ENCODE results near the gene CCNF.

Gene CCNF

DNA sequence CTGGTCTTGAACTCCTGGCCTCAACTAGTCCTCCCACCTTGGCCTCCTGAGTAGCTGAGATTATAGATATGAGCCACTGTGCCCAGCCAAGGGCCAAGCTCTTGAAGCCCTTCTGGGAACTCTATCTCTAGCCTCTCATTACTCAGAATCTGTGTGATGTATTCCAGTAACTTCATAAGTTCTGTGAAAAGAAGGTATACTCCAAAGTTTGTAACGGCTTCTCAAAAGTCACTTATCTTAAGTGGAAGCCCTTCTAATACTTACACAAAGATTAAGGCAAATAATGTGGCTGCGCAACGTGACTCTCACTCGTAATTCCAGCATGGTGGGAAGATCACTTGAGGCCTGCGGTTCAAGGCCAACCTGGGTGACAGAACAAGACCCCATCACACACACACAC lies 65.4 kb downstream of the CCNF start:
- H3K4me3 ChIP-seq (ENCODE audit: low read length): no peak overlapping the region
- H2AFZ ChIP-seq (ENCODE audit: low read depth, low read length): no peak overlapping the region
- no peaks in the 10 kb centered on the region for H3K9me3 ChIP-seq (ENCODE audit: low read length)

DNA sequence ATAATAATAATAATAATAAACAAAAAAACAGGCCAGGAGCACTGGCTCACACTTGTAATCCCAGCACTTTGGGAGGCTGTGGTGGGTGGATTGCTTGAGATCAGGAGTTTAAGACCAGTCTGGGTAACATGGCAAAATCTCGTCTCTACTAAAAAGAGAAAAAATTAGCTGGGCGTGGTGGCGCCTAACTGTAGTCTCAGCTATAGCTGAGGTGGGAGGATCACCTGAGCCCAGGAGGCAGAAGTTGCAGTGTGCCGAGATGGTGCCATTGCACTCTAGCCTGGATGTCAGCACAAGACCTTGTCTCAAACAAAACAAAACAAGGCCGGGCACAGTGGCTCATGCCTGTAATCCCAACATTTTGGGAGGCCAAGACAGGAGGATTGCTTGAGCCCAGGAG lies 65.8 kb downstream of the CCNF start:
- H3K36me3 ChIP-seq (ENCODE audit: insufficient read depth, low read length): peaks cover 22% of the 10 kb centered on the region
- no peaks in the 10 kb centered on the region for H3K27me3 ChIP-seq (ENCODE audit: insufficient read depth, low read length)
- H3K9me3 ChIP-seq (ENCODE audit: low read length): no peaks in the 10 kb centered on the region
- no peak overlapping the region for H3K4me3 ChIP-seq (ENCODE audit: low read length)
- no peaks in the 10 kb centered on the region for H3K4me1 ChIP-seq (ENCODE audit: insufficient read depth, low read length)
- H2AFZ ChIP-seq (ENCODE audit: low read depth, low read length): no peak overlapping the region

More for the DNA sequence above, 65.4 kb downstream of the CCNF start:
- H3K27me3 ChIP-seq (ENCODE audit: insufficient read depth, low read length): no peaks in the 10 kb centered on the region
- no peaks in the 10 kb centered on the region for H3K4me1 ChIP-seq (ENCODE audit: insufficient read depth, low read length)
- peaks cover 22% of the 10 kb centered on the region for H3K36me3 ChIP-seq (ENCODE audit: insufficient read depth, low read length)

DNA sequence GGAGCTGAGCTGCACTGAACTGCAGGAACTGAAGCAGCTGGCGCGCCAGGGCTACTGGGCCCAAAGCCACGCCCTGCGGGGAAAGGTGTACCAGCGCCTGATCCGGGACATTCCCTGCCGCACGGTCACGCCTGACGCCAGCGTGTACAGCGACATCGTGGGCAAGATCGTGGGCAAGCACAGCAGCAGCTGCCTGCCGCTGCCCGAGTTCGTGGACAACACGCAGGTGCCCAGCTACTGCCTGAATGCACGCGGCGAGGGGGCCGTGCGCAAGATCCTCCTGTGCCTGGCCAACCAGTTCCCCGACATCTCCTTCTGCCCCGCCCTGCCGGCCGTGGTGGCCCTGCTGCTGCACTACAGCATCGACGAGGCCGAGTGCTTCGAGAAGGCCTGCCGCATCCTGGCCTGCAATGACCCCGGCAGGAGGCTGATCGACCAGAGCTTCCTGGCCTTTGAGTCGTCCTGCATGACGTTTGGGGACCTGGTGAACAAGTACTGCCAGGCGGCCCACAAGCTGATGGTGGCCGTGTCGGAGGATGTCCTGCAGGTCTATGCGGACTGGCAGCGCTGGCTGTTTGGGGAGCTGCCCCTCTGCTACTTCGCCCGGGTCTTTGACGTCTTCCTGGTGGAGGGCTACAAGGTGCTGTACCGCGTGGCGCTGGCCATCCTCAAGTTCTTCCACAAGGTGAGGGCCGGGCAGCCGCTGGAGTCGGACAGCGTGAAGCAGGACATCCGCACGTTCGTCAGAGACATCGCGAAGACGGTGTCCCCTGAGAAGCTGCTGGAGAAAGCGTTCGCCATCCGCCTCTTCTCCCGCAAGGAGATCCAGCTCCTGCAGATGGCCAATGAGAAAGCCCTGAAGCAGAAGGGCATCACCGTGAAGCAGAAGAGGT lies 67.2 kb downstream of the CCNF start:
- no peak overlapping the region for H2AFZ ChIP-seq (ENCODE audit: low read depth, low read length)
- no peak overlapping the region for H3K4me3 ChIP-seq (ENCODE audit: low read length)
- H3K27me3 ChIP-seq (ENCODE audit: insufficient read depth, low read length): no peaks in the 10 kb centered on the region
- H3K36me3 ChIP-seq (ENCODE audit: insufficient read depth, low read length): peaks cover 22% of the 10 kb centered on the region
- H3K4me1 ChIP-seq (ENCODE audit: insufficient read depth, low read length): peaks cover 5% of the 10 kb centered on the region
- no peaks in the 10 kb centered on the region for H3K9me3 ChIP-seq (ENCODE audit: low read length)

- Histone ChIP-seq H2AFZ (ENCODE audit: low read depth, low read length) (no peak overlapping the region), H3K36me3 (ENCODE audit: insufficient read depth, low read length) (peaks cover 22% of the 10 kb centered on the region), H3K27me3 (ENCODE audit: insufficient read depth, low read length) (no peaks in the 10 kb centered on the region), H3K9me3 (ENCODE audit: low read length) (no peaks in the 10 kb centered on the region), H3K4me3 (ENCODE audit: low read length) (no peak overlapping the region), H3K4me1 (ENCODE audit: insufficient read depth, low read length) (peaks cover 12% of the 10 kb centered on the region)
These were observed 67.9 kb downstream of the CCNF start for GRCh38 chr16:2497116-2497630.

DNA sequence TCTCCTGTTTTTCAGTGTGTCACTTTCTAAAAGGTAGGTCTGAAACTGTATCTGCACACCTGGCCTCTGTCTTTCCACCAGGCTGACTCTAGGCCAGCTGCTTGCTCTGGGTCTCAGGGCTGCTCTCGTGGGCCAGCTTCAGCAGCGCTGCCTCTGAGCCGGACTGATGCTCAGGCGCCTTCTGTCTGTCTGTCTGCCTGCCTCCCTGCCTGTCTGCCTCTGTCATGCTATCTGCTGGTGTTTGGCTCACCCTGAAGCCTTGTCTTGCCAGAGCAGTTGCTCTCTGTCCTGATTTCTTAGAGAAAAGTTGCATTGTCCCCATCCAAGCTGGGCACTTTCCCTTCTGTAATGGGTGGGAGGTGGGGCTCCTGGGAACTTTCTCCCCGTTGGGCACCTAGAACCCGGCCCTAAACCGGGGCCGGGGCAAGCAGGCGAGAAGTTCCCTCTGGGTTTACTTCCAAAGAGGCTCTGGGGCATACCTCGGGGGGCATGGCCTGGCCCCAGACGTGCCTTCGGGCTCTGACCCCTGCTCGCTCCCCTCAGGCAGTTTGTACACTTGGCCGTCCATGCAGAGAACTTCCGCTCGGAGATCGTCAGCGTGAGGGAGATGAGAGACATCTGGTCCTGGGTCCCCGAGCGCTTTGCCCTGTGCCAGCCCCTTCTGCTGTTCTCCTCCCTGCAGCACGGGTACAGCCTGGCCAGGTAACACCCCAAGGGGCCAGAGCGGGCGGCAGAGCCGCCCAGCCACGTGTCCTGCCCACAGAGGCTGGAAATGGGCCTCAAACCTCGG lies 68.6 kb downstream of the CCNF start:
- Histone ChIP-seq H3K27me3 (ENCODE audit: insufficient read depth, low read length) (no peaks in the 10 kb centered on the region), H3K9me3 (ENCODE audit: low read length) (no peaks in the 10 kb centered on the region), H3K4me1 (ENCODE audit: insufficient read depth, low read length) (peaks cover 13% of the 10 kb centered on the region), H2AFZ (ENCODE audit: low read depth, low read length) (no peak overlapping the region), H3K36me3 (ENCODE audit: insufficient read depth, low read length) (peaks cover 22% of the 10 kb centered on the region), H3K4me3 (ENCODE audit: low read length) (no peak overlapping the region)

- Histone ChIP-seq H3K4me3 (ENCODE audit: low read length) (no peak overlapping the region), H3K9me3 (ENCODE audit: low read length) (no peaks in the 10 kb centered on the region), H3K4me1 (ENCODE audit: insufficient read depth, low read length) (peaks cover 13% of the 10 kb centered on the region), H3K36me3 (ENCODE audit: insufficient read depth, low read length) (peaks cover 22% of the 10 kb centered on the region), H3K27me3 (ENCODE audit: insufficient read depth, low read length) (no peaks in the 10 kb centered on the region), H2AFZ (ENCODE audit: low read depth, low read length) (no peak overlapping the region)
These were observed 69.4 kb downstream of the CCNF start for GRCh38 chr16:2498531-2499253.

DNA sequence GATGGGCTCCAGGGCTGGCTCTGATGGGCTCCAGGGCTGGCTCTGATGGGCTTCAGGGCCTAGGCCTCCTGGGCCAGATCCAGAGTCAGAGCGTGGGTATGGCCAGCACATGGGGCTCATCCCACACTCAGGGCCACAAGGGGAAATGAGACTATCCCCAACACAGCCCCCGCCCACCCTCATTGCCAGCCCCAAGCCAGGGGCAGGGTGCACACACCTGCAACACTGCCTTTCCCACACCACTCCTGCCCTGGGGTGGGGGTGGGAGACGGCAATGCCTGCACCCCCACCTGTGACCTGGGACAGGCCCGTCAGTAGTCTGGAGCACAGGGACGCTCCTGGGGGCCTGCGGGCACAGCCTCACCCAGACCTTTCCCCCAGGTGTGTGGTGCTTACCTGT lies 70.2 kb downstream of the CCNF start:
- Histone ChIP-seq H2AFZ (ENCODE audit: low read depth, low read length) (no peak overlapping the region), H3K27me3 (ENCODE audit: insufficient read depth, low read length) (no peaks in the 10 kb centered on the region), H3K4me3 (ENCODE audit: low read length) (no peak overlapping the region), H3K9me3 (ENCODE audit: low read length) (no peaks in the 10 kb centered on the region), H3K4me1 (ENCODE audit: insufficient read depth, low read length) (peaks cover 13% of the 10 kb centered on the region), H3K36me3 (ENCODE audit: insufficient read depth, low read length) (peaks cover 22% of the 10 kb centered on the region)

GRCh38 chr16:2499890-2500429 lies 70.7 kb downstream of the CCNF start:
- Histone ChIP-seq H3K4me1 (ENCODE audit: insufficient read depth, low read length) (peaks cover 13% of the 10 kb centered on the region), H3K9me3 (ENCODE audit: low read length) (no peaks in the 10 kb centered on the region), H2AFZ (ENCODE audit: low read depth, low read length) (no peak overlapping the region), H3K4me3 (ENCODE audit: low read length) (no peak overlapping the region), H3K36me3 (ENCODE audit: insufficient read depth, low read length) (peaks cover 22% of the 10 kb centered on the region), H3K27me3 (ENCODE audit: insufficient read depth, low read length) (no peaks in the 10 kb centered on the region)

GRCh38 chr16:2500430-2500917 lies 71.2 kb downstream of the CCNF start:
- Histone ChIP-seq H3K9me3 (ENCODE audit: low read length) (no peaks in the 10 kb centered on the region), H3K4me1 (ENCODE audit: insufficient read depth, low read length) (peaks cover 13% of the 10 kb centered on the region), H2AFZ (ENCODE audit: low read depth, low read length) (no peak overlapping the region), H3K27me3 (ENCODE audit: insufficient read depth, low read length) (no peaks in the 10 kb centered on the region), H3K36me3 (ENCODE audit: insufficient read depth, low read length) (peaks cover 22% of the 10 kb centered on the region), H3K4me3 (ENCODE audit: low read length) (no peak overlapping the region)

DNA sequence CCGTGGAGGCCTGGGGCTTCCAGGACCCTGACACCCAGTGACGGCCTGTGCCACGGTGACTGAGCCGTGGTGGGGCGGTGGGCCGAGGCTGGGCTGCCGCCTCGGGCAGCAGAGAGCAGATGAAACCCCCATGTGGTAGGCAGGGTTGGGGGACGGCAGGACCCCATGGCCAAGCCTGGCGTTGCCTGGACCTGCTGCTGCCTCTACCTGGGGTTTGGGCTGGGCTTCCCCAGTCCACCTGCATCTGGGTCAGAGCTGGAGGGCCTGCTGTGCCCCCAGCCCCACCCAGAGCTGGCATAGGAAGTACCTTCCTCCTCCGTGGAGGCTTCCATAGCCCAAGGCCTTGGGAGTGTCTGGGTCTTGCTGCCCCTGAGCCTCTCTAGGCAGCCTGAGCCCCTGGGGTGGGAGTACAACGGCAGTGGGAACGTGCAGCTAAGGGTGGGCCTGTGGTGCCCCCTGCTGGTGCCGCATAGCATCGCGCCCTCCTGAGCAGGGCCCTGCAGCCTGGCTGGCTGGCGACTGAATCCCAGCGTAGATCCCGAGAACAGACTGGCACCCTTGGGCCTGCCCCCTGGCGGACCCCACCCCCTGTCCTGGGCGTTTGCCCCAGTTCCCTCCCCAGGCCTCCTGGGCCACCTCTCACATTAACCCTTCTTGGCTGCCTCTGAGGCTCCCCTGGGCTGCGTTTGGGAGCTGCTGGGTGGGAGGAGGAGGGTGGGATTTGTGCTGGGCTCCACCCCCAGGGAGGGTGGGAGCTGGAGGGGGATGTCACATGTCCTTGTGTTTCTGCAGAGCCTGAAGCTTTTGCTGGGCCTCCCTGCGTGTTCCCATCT lies 71.9 kb downstream of the CCNF start:
- Histone ChIP-seq H3K36me3 (ENCODE audit: insufficient read depth, low read length) (peaks cover 19% of the 10 kb centered on the region), H3K4me3 (ENCODE audit: low read length) (peak overlapping the region; percentile 28), H3K4me1 (ENCODE audit: insufficient read depth, low read length) (peaks cover 13% of the 10 kb centered on the region), H3K9me3 (ENCODE audit: low read length) (no peaks in the 10 kb centered on the region), H3K27me3 (ENCODE audit: insufficient read depth, low read length) (no peaks in the 10 kb centered on the region), H2AFZ (ENCODE audit: low read depth, low read length) (peak overlapping the region; percentile 15)

- no peaks in the 10 kb centered on the region for H3K9me3 ChIP-seq (ENCODE audit: low read length)
- peak overlapping the region; percentile 15 for H2AFZ ChIP-seq (ENCODE audit: low read depth, low read length)
- peaks cover 8% of the 10 kb centered on the region for H3K36me3 ChIP-seq (ENCODE audit: insufficient read depth, low read length)
- no peak overlapping the region for H3K4me3 ChIP-seq (ENCODE audit: low read length)
- peaks cover 13% of the 10 kb centered on the region for H3K4me1 ChIP-seq (ENCODE audit: insufficient read depth, low read length)
- no peaks in the 10 kb centered on the region for H3K27me3 ChIP-seq (ENCODE audit: insufficient read depth, low read length)
These were observed 73.0 kb downstream of the CCNF start for GRCh38 chr16:2501946-2502895.
